Upper lobe of right lung (tissue), 1 donor: Measurements from ENCODE around the gene EIF3L. TPM values are rescaled to one million over a fixed set of nuclear protein-coding genes. Genes with fewer than 3 reads are reported as not detected.

Experiments used
- ATAC-seq: fragments of 200-7000 bp; cut with Tn5 transposase; one replicate; pipeline ENCODE4 v1.9.1; 2020; ENCODE audit warnings: mild to moderate bottlenecking, moderate library complexity
- DNase-seq: peaks from one replicate; pipeline ENCODE4 v3.0.0-alpha.2; 2020
- H3K27ac ChIP-seq: fragments of 200-600 bp; one replicate; pipeline ENCODE4 v1.8.0; 2022
- H3K27me3 ChIP-seq: fragments of 200-600 bp; one replicate; pipeline ENCODE4 v1.8.0; 2022; ENCODE audit warnings: mild to moderate bottlenecking
- H3K36me3 ChIP-seq: fragments of 200-600 bp; one replicate; pipeline ENCODE4 v1.8.0; 2022
- H3K4me1 ChIP-seq: fragments of 200-600 bp; one replicate; pipeline ENCODE4 v1.8.0; 2022
- H3K4me3 ChIP-seq: fragments of 200-600 bp; one replicate; pipeline ENCODE4 v1.8.0; 2022; ENCODE audit warnings: mild to moderate bottlenecking
- H3K9me3 ChIP-seq: fragments of 200-600 bp; one replicate; pipeline ENCODE4 v1.8.0; 2022
- CTCF ChIP-seq: fragments of 200-600 bp; IDR thresholded peaks from one replicate; pipeline ENCODE4 v1.8.0; 2022; ENCODE audit warnings: antibody characterized with exemption
- intact Hi-C: fragments of 100-400 bp; cut with DNase I; formaldehyde crosslinking; loops from one replicate; pipeline ENCODE4 v1.11.0; 2022
- total RNA-seq: library from RNA; stranded (reverse); fragmentation: NEBNext Ultra II Directional; extraction: Animal tissue kit (Norgen Biotek cat#: 25700); gene quantifications from one replicate; pipeline ENCODE4 v1.2.1, GENCODE V29; 2021
- donor health status: DM: no; HTN: yes; CAD: no; lungs with severe emphysema.

Gene EIF3L
- total RNA-seq, 1 donor from 2014 or later = 369 TPM

DNA sequence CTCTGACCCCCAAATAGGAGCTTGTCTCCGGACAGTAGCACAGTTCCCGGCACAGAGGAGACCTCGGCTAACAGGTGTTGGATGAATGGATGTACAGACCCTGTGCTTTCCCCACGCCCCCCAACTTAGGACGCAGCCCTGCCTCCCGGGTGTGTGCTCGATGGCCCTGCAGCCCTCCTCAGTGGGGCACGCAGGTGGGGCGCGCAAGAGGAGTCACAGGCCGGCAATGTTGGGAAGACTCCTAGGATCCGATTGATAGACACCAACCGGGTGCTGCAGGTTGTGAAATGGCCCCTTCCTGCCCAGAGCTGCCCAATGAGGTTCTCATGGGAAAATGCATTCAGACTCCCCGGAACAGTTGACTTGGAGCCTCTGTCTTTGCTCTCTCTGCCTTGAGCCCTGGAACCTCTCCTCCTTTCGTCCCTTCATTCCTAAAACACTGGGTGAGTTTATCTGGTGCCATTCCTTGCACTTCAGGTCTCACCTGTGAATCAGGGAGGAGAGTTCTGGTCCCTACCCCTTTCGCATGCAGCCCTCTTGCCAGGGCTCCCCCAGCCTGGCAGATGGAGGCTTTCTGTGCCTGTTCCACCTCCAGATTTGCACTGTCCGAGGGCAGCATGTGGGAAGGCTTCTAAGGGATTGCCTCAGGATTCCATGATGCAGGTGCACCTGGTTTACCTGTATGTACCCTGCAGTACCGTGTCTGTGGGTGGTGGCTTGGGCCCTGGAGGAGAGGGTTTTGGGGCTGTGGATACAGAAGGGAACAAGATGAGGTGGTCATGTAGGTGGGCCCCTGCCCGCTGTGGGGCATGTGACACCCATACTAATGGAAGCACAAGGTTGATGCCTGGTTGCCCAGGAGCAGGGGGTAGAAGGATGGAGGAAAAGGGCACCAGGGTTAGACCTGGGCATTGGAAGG lies 58.1 kb downstream of the EIF3L start:
- intact Hi-C loops = no loop called here
- Histone ChIP-seq H3K4me1 (peaks cover 15% of the 10 kb centered on the region), H3K27me3 (no peaks in the 10 kb centered on the region), H3K36me3 (no peaks in the 10 kb centered on the region), H3K4me3 (peak overlapping the region; percentile 55), H3K27ac (peak overlapping the region; percentile 63), H3K9me3 (no peaks in the 10 kb centered on the region)
- no peak for TF ChIP-seq CTCF
- ATAC-seq (no peak), DNase-seq (no peak)

DNA sequence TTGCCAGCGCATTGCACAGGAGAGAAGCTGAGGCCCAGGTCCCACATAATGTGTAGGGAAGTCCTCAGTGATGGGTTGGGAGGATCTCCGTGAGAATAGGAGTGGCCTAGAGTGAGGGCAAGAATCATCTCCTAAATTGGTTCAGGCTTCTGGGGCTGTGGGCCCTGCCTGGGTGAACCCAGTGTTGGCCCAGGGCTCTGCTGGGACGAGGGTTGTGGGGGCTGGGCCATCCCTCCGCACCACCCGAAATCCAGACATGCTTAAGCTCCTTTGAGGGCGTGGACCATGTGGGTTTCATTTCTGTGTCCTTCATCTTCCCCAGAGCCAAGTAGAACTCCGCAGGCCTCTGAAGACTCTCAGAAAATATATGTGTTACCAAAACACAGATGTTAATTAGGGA lies 60.5 kb downstream of the EIF3L start:
- TF ChIP-seq CTCF = no peak
- intact Hi-C loops = no loop called here
- H3K27ac ChIP-seq = no peak overlapping the region
- no peak overlapping the region for H3K4me3 ChIP-seq
- no peak for DNase-seq
- peaks cover 15% of the 10 kb centered on the region for H3K4me1 ChIP-seq
- H3K9me3 ChIP-seq = no peaks in the 10 kb centered on the region
- no peaks in the 10 kb centered on the region for H3K27me3 ChIP-seq
- H3K36me3 ChIP-seq = peaks cover 6% of the 10 kb centered on the region
- no peak for ATAC-seq

GRCh38 chr22:37910890-37911672 lies 61.9 kb downstream of the EIF3L start:
- peaks cover 13% of the 10 kb centered on the region for H3K4me1 ChIP-seq
- no peak overlapping the region for H3K4me3 ChIP-seq
- no peak for ATAC-seq
- DNase-seq = no peak
- TF ChIP-seq CTCF = no peak
- intact Hi-C loops = no loop called here
- peaks cover 6% of the 10 kb centered on the region for H3K36me3 ChIP-seq
- no peaks in the 10 kb centered on the region for H3K9me3 ChIP-seq
- H3K27me3 ChIP-seq = no peaks in the 10 kb centered on the region
- H3K27ac ChIP-seq = peak overlapping the region; percentile 24

GRCh38 chr22:37911697-37912096 lies 62.5 kb downstream of the EIF3L start:
- TF ChIP-seq CTCF = no peak
- Histone ChIP-seq H3K27ac (no peak overlapping the region), H3K4me1 (peaks cover 13% of the 10 kb centered on the region), H3K9me3 (no peaks in the 10 kb centered on the region), H3K27me3 (no peaks in the 10 kb centered on the region), H3K4me3 (no peak overlapping the region), H3K36me3 (peaks cover 6% of the 10 kb centered on the region)
- ATAC-seq = no peak
- intact Hi-C loops = no loop called here
- no peak for DNase-seq

DNA sequence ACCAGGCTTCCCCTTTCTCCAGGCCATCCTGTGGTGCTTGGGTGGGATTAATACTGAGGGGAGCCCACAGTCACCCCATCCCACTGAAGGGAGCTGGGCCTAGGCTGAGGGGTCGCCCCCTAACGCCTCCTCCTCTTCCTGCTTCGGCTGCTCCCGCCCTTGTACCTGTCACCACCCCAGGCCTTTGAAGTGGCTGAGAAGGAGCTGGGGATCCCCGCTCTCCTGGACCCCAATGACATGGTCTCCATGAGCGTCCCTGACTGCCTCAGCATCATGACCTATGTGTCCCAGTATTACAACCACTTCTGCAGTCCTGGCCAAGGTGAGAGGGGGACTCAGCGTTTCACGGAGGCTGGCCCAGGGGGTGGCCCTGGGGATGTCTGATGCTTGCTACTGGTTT lies 63.0 kb downstream of the EIF3L start:
- Histone ChIP-seq H3K4me3 (no peak overlapping the region), H3K27ac (no peak overlapping the region), H3K9me3 (no peaks in the 10 kb centered on the region), H3K4me1 (peaks cover 8% of the 10 kb centered on the region), H3K27me3 (no peaks in the 10 kb centered on the region), H3K36me3 (peaks cover 6% of the 10 kb centered on the region)
- DNase-seq (no peak), ATAC-seq (no peak)
- intact Hi-C loops = no loop called here
- no peak for TF ChIP-seq CTCF
